Type B pancreatic cell (in vitro differentiated cells): Measurements from ENCODE around the gene SNAP29. TPM values are rescaled to one million over a fixed set of nuclear protein-coding genes. Genes with fewer than 3 reads are reported as not detected.
"Not testable (repeated sequence)": the region's sequence is repeated elsewhere in the genome, so short reads cannot be mapped to it uniquely, and the experiment has no call there.

ENCODE experiments used
- DNase-seq: peaks from one replicate; pipeline ENCODE4 v3.0.0; 2021; ENCODE audit warnings: mixed read lengths; ENCODE audit not compliant: unreplicated experiment; ENCODE audit errors: extremely low spot score
- H3K27ac Mint-ChIP-seq: 2 replicates; pipeline ENCODE4 v1.8.0; 2021; ENCODE audit warnings: mild to moderate bottlenecking, mixed read lengths
- H3K27me3 Mint-ChIP-seq: 2 replicates; pipeline ENCODE4 v1.8.0; 2021; ENCODE audit warnings: mixed read lengths
- H3K36me3 Mint-ChIP-seq: 2 replicates; pipeline ENCODE4 v1.8.0; 2021; ENCODE audit warnings: mixed read lengths
- H3K4me1 Mint-ChIP-seq: one replicate; pipeline ENCODE4 v1.8.0; 2021; ENCODE audit warnings: mixed read lengths; ENCODE audit not compliant: unreplicated experiment
- H3K4me3 Mint-ChIP-seq: 2 replicates; pipeline ENCODE4 v1.8.0; 2021; ENCODE audit warnings: mild to moderate bottlenecking, mixed read lengths
- H3K9me3 Mint-ChIP-seq: 2 replicates; pipeline ENCODE4 v1.8.0; 2021; ENCODE audit warnings: mixed read lengths
- CTCF ChIP-seq: fragments of 200-600 bp; sonication (generic); conservative IDR thresholded peaks from 2 replicates; pipeline ENCODE4 v1.5.0; 2021; ENCODE audit warnings: antibody characterized with exemption, mild to moderate bottlenecking
- total RNA-seq: library from RNA; stranded (reverse); gene quantifications from 2 replicates; pipeline ENCODE4 v1.2.1, GENCODE V29; 2021; ENCODE audit warnings: low replicate concordance

SNAP29 gene
- total RNA-seq, 1 donor from 2014 or later, result 20.4 TPM

- Mint-ChIP-seq H3K27ac (no peak overlapping the region), H3K36me3 (peaks cover 4% of the 10 kb centered on the region), H3K4me3 (no peak overlapping the region), H3K4me1 (no peaks in the 10 kb centered on the region), H3K27me3 (no peaks in the 10 kb centered on the region), H3K9me3 (no peaks in the 10 kb centered on the region)
- DNase-seq, result no peak
- TF ChIP-seq CTCF, result no peak
Measured at GRCh38 chr22:20822240-20822639, 36.6 kb upstream of the SNAP29 start.

GRCh38 chr22:20823264-20823663 is 35.5 kb upstream of the SNAP29 start:
- H3K27me3 Mint-ChIP-seq, result no peaks in the 10 kb centered on the region
- H3K9me3 Mint-ChIP-seq, result no peaks in the 10 kb centered on the region
- peaks cover 9% of the 10 kb centered on the region for H3K36me3 Mint-ChIP-seq
- TF ChIP-seq CTCF, result no peak
- no peak overlapping the region for H3K4me3 Mint-ChIP-seq
- no peak for DNase-seq
- H3K27ac Mint-ChIP-seq, result no peak overlapping the region
- no peaks in the 10 kb centered on the region for H3K4me1 Mint-ChIP-seq

- not testable (repeated sequence) for H3K4me1 Mint-ChIP-seq, H3K27ac Mint-ChIP-seq
Measured at GRCh38 chr22:20825216-20825615, 33.6 kb upstream of the SNAP29 start.

GRCh38 chr22:20825624-20826023 is 33.2 kb upstream of the SNAP29 start:
- H3K4me3 Mint-ChIP-seq, result no peak overlapping the region
- TF ChIP-seq CTCF, result no peak
- no peaks in the 10 kb centered on the region for H3K27me3 Mint-ChIP-seq
- H3K4me1 Mint-ChIP-seq, result no peaks in the 10 kb centered on the region
- H3K27ac Mint-ChIP-seq, result no peak overlapping the region
- DNase-seq, result no peak
- H3K36me3 Mint-ChIP-seq, result peaks cover 28% of the 10 kb centered on the region
- H3K9me3 Mint-ChIP-seq, result no peaks in the 10 kb centered on the region

More at GRCh38 chr22:20825216-20825615, 33.6 kb upstream of the SNAP29 start:
- DNase-seq, H3K4me3 Mint-ChIP-seq, H3K9me3 Mint-ChIP-seq, H3K27me3 Mint-ChIP-seq: not testable (repeated sequence)
- peaks cover 25% of the 10 kb centered on the region for H3K36me3 Mint-ChIP-seq

GRCh38 chr22:20826373-20827152 is 32.2 kb upstream of the SNAP29 start:
- not testable (repeated sequence) for H3K4me3 Mint-ChIP-seq, DNase-seq, H3K4me1 Mint-ChIP-seq, H3K27me3 Mint-ChIP-seq, H3K9me3 Mint-ChIP-seq, H3K27ac Mint-ChIP-seq
- peaks cover 30% of the 10 kb centered on the region for H3K36me3 Mint-ChIP-seq

GRCh38 chr22:20829491-20830134 is 29.2 kb upstream of the SNAP29 start:
- peaks cover 43% of the 10 kb centered on the region for H3K36me3 Mint-ChIP-seq
- TF ChIP-seq CTCF, result no peak
- no peak for DNase-seq
- H3K27ac Mint-ChIP-seq, result no peak overlapping the region
- H3K4me3 Mint-ChIP-seq, result no peak overlapping the region
- H3K4me1 Mint-ChIP-seq, result no peaks in the 10 kb centered on the region
- H3K27me3 Mint-ChIP-seq, result no peaks in the 10 kb centered on the region
- no peaks in the 10 kb centered on the region for H3K9me3 Mint-ChIP-seq
